ENCODE results near the gene RNF113B.

RNF113B gene

DNA sequence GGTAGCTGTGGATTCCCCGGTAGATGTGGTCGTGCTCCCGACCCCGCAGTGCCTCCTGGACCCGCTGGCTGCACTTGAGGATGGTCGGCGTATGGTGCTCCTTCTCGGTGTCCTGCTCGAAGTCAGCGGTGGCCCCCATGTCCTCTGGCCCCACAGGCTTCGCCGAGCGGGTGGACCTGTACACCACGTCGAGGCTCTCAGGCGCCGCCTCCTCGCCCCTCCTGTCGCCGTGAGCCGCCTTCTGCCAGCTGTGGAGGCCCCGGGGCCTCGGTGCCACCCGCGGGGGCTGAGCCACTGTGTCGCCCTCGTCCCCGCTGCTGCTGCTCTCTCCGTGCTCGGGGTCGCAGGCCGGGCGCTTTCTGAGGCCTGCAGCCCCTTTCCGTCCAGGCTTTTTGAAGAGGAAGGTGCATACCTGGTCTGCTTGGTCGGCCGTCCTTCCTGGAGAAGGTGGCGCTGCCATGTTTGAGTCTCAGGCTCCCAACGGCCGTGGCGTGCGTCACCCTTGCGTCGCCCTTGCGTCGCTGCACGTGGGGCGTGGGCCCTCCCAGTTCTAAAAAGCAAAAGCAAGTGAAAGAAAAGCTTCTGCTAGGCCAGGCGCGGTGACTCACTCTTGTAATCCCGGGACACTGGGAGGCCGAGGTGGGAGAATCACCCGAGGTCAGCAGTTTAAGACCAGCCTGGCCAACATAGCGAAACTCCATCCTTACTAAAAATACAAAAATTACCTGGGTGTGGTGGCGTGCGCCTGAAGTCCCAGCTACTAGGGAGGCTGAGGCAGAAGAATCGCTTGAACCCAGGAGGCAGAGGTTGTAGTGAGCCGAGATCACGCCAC is at the start of gene RNF113B:
TSS of gene RNF113B (minus strand) at position 493 of the 832 bp plus-strand sequence. CDS start at position 460, 33 bp downstream.
- TF ChIP-seq, protein P1, sequence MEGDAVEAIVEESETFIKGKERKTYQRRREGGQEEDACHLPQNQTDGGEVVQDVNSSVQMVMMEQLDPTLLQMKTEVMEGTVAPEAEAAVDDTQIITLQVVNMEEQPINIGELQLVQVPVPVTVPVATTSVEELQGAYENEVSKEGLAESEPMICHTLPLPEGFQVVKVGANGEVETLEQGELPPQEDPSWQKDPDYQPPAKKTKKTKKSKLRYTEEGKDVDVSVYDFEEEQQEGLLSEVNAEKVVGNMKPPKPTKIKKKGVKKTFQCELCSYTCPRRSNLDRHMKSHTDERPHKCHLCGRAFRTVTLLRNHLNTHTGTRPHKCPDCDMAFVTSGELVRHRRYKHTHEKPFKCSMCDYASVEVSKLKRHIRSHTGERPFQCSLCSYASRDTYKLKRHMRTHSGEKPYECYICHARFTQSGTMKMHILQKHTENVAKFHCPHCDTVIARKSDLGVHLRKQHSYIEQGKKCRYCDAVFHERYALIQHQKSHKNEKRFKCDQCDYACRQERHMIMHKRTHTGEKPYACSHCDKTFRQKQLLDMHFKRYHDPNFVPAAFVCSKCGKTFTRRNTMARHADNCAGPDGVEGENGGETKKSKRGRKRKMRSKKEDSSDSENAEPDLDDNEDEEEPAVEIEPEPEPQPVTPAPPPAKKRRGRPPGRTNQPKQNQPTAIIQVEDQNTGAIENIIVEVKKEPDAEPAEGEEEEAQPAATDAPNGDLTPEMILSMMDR (IDR thresholded peaks at IDR 0.05; ENCODE audit: low read length, missing control alignments), result no peak
- no peak within 1 kb of the TSS for H3K4me3 ChIP-seq (replicated peaks; ENCODE audit: low read depth, low read length)
- no peak for DNase-seq (ENCODE audit: low read depth)

DNA sequence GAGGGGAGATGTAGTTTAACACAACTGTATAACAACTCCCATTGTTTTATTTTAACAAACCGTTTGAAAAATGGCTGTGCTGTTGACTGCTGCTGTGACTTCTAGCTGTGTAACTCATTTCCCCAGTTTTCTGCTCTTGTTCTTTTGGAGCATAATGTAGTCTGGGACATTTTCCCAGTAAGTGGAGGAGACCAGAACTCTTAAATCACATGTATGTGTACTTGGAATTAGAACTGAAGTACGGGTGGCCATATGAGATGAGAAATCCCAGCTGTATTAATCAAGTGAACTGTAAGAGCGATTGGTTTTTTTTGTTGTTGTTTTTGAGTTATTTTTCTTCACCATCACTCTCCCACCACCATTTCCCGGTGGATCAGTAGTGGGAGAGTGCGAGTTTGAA is 49.4 kb upstream of the RNF113B start:
- TF ChIP-seq, protein P1 (IDR thresholded peaks at IDR 0.05; ENCODE audit: low read length, missing control alignments), result no peak

DNA sequence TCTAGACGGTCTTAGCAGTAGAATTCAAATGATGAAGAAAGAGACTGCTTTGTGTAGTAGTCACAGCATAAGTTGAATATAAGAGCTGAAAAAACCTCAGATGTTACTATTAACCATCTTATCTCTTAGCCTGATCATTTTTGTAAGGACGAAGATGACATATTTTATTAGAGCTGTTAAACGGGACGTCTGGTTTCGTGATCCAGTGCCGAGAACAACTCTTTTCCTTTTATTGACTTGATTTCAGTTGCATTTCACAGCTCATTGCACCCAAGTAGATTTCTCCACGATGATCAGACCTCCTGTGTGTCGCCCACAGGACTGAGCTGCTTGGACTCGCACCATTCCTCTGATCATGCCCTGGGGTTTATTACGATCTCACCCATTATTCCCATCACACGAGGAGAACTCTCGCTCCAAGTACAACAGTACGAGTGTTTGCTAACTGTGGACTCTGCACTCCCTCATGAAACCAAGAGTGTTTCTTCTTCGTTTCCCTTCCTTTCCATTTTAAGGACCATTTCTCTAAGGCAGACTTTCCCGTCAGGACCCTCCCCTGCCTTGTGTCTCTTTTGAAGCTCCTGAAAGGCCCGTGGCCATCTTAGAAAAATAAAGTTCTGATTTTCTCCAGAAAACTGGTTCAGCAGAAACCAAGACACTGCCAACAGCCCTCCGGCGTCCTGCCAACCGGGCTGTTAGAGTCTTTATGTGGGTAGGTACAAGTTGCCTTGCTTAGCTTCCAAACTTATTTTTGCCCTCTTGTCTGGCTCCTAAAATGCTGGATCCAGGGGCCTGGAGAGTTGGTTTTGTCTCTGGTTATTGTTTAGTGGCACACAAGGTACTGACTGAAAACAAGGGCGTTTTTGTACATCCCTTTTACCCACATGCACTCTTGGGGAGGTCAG is 48.2 kb upstream of the RNF113B start:
- no peak overlapping the region for H3K4me3 ChIP-seq (replicated peaks; ENCODE audit: low read depth, low read length)
- TF ChIP-seq, protein P1 (IDR thresholded peaks at IDR 0.05; ENCODE audit: low read length, missing control alignments), result no peak
- DNase-seq (ENCODE audit: low read depth), result no peak

More for the DNA sequence above, 49.4 kb upstream of the RNF113B start:
- no peak overlapping the region for H3K4me3 ChIP-seq (replicated peaks; ENCODE audit: low read depth, low read length)
- DNase-seq (ENCODE audit: low read depth), result no peak

DNA sequence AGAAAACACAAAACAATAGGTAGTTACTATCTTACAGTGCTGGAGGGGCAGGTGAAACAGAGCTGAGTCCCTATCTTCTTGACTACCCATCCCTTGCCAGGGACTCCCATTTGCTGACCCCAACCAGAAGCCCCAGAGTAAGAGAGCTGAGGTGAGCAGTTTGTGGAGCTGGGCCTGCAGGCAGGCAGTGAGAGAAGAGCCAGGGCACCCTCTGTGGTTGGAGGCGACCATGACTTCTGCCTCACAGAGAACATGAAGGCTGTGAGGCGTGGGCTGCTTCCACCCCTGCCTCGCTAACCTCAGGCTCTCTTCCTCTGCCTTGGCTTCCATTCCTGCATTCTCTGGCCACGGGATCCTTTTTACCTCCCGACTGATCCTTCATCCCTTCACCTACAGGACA is 47.5 kb upstream of the RNF113B start:
- no peak overlapping the region for H3K4me3 ChIP-seq (replicated peaks; ENCODE audit: low read depth, low read length)
- DNase-seq (ENCODE audit: low read depth), result no peak
- TF ChIP-seq, protein P1 (IDR thresholded peaks at IDR 0.05; ENCODE audit: low read length, missing control alignments), result no peak

DNA sequence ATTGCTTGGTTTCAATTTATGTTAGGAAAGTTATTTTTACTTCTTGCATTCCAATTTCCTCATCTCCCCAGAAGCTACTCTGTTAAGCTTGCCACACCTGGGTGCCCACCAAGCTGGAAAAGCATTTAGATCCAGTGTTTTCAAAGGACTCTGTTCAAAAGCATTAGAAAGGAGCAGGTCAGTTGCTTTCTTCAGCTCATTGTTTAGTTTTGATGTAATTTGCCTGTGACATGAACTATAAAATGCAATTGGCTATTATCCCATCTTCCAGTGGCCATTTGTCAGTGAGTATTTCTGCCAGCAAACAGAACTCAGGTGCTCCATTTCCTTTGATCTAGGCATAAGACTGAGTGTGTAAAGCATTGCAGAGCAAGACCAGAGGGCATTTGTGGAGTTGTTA is 46.7 kb upstream of the RNF113B start:
- TF ChIP-seq, protein P1 (IDR thresholded peaks at IDR 0.05; ENCODE audit: low read length, missing control alignments), result no peak

DNA sequence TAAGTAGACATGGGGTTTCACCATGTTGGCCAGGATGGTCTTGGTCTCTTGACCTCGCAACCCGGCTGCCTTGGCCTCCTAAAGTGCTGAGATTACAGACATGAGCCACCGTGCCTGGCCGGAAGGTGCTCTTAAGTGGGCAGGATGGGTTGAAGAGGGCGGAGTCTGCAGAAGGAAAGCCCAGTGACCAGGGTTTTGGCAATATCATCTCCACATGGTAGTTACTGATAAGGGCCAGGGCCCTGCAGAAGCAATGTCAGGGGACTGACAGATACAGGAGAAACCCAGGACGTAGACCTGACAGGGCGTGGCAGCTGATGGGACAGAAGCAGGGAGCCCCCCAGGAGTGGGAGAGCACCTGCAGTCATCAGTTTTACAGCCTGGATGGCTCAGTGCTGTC is 45.7 kb upstream of the RNF113B start:
- TF ChIP-seq, protein P1 (IDR thresholded peaks at IDR 0.05; ENCODE audit: low read length, missing control alignments), result no peak
- no peak for DNase-seq (ENCODE audit: low read depth)
- H3K4me3 ChIP-seq (replicated peaks; ENCODE audit: low read depth, low read length), result no peak overlapping the region

More for the DNA sequence above, 46.7 kb upstream of the RNF113B start:
- H3K4me3 ChIP-seq (replicated peaks; ENCODE audit: low read depth, low read length), result no peak overlapping the region
- no peak for DNase-seq (ENCODE audit: low read depth)
